Gastroesophageal sphincter (tissue), 4 donors: ENCODE results near the gene KCNH1. TPM values are rescaled to one million over a fixed set of nuclear protein-coding genes. Genes with fewer than 3 reads are reported as not detected.

Experiments
- ATAC-seq: fragments of 150-250 bp; one replicate; pipeline ENCODE4 v1.9.1; 2016; ENCODE audit warnings: mild to moderate bottlenecking, moderate library complexity
- H3K27ac ChIP-seq, 4 donors: fragments of 200-600 bp; sonication (generic) in 3 of 4; 1 replicate in 3 of 4; 2 replicates in 1 of 4; pipeline ENCODE4 v1.5.1; 2016 to 2019
- H3K27me3 ChIP-seq: fragments of 200-600 bp; sonication (generic); one replicate; pipeline ENCODE4 v1.5.1; 2019
- H3K36me3 ChIP-seq, 2 donors: fragments of 200-600 bp; sonication (generic); one replicate each; pipeline ENCODE4 v1.5.1; 2019; ENCODE audit warnings: control low read depth in 1 of 2
- H3K4me1 ChIP-seq, 3 donors: fragments of 200-600 bp; sonication (generic); 1 replicate in 2 of 3; 2 replicates in 1 of 3; pipeline ENCODE4 v1.5.1; 2016 to 2019; ENCODE audit warnings: control low read depth in 2 of 3
- H3K4me3 ChIP-seq, 2 donors: fragments of 200-600 bp; sonication (generic); one replicate each; pipeline ENCODE4 v1.5.1; 2019; ENCODE audit warnings: mild to moderate bottlenecking in 1 of 2, moderate library complexity in 1 of 2
- H3K9me3 ChIP-seq, 3 donors: fragments of 200-600 bp; sonication (generic); one replicate each; pipeline ENCODE4 v1.5.1; 2017 to 2019; ENCODE audit warnings: control low read depth in 2 of 3
- CTCF ChIP-seq, 4 experiments: fragments of 200-600 bp in 2 of 4; fragments of 450-650 bp in 2 of 4; sonication (generic) in 1 of 4; IDR thresholded peaks; one replicate each; pipeline ENCODE4 v1.5.1; 2017 to 2019; ENCODE audit warnings: antibody characterized with exemption in 4 of 4, mild to moderate bottlenecking in 2 of 4, moderate library complexity in 2 of 4
- EP300 ChIP-seq: sonication (generic); formaldehyde crosslinking; IDR thresholded peaks from one replicate; pipeline ENCODE4 v1.6.1; 2017; ENCODE audit warnings: antibody characterized with exemption, mild to moderate bottlenecking
- POLR2A ChIP-seq, 2 donors: fragments of 450-650 bp; IDR thresholded peaks; one replicate each; pipeline ENCODE4 v1.6.1; 2017; ENCODE audit warnings: antibody characterized with exemption in 2 of 2, mild to moderate bottlenecking in 2 of 2, moderate library complexity in 1 of 2
- POLR2AphosphoS5 ChIP-seq: sonication (generic); formaldehyde crosslinking; IDR thresholded peaks from one replicate; pipeline ENCODE4 v1.6.1; 2017; ENCODE audit warnings: antibody characterized with exemption
- WGBS, 2 donors: methylation state at CpG; one replicate each; pipeline ENCODE4 v1.1.5; 2018; ENCODE audit warnings: low coverage in 1 of 2; 5-methylcytosine and 5-hydroxymethylcytosine counted together
- total RNA-seq, 4 donors: library from RNA; depleted of rRNA; stranded (reverse); fragments of >200 nt; gene quantifications; one replicate each; pipeline ENCODE4 v1.1.0, GENCODE V29; 2016

Gene KCNH1
- total RNA-seq, 4 donors from 2014 or later: 0.15 to 2.3 (median 1.2) TPM

- H3K4me3 ChIP-seq: no peak overlapping the region
- ATAC-seq: peak; percentile 75
Measured at GRCh38 chr1:210910020-210910575, 223.8 kb downstream of the KCNH1 start.

GRCh38 chr1:210908791-210909190, 225.2 kb downstream of the KCNH1 start:
- 47 to 48% methylated on average over 3 of the region's 3 CpGs for WGBS, 2 donors
- Histone ChIP-seq H3K27ac (no peak overlapping the region), H3K36me3 (no peaks in the 10 kb centered on the region), H3K4me1 (no peaks in the 10 kb centered on the region), H3K27me3 (peaks cover 10% of the 10 kb centered on the region), H3K4me3 (no peak overlapping the region), H3K9me3 (no peaks in the 10 kb centered on the region)
- TF ChIP-seq POLR2A (IDR thresholded peaks at IDR 0.05): no peak
- no peak for TF ChIP-seq EP300
- no peak for TF ChIP-seq CTCF (IDR thresholded peaks at IDR 0.05)
- TF ChIP-seq POLR2AphosphoS5: no peak
- no peak for ATAC-seq

More at GRCh38 chr1:210910020-210910575, 223.8 kb downstream of the KCNH1 start:
- no peaks in the 10 kb centered on the region for H3K4me1 ChIP-seq
- H3K36me3 ChIP-seq: no peaks in the 10 kb centered on the region
- 29 to 48% methylated on average over 2 of the region's 2 CpGs for WGBS, 2 donors
- H3K27me3 ChIP-seq: peaks cover 10% of the 10 kb centered on the region
- H3K9me3 ChIP-seq: no peaks in the 10 kb centered on the region
- no peak for TF ChIP-seq EP300
- no peak for TF ChIP-seq POLR2AphosphoS5
- TF ChIP-seq POLR2A (IDR thresholded peaks at IDR 0.05): no peak
- TF ChIP-seq CTCF (IDR thresholded peaks at IDR 0.05): no peak
- H3K27ac ChIP-seq: no peak overlapping the region

- Histone ChIP-seq H3K4me1 (no peaks in the 10 kb centered on the region), H3K27me3 (peaks cover 10% of the 10 kb centered on the region), H3K9me3 (no peaks in the 10 kb centered on the region), H3K36me3 (no peaks in the 10 kb centered on the region), H3K4me3 (no peak overlapping the region), H3K27ac (no peak overlapping the region)
- ATAC-seq: no peak
- WGBS, 2 donors: 17 to 45% methylated on average over 2 to 3 of the region's 5 CpGs
- no peak for TF ChIP-seq POLR2AphosphoS5
- TF ChIP-seq CTCF (IDR thresholded peaks at IDR 0.05): no peak
- TF ChIP-seq POLR2A (IDR thresholded peaks at IDR 0.05): no peak
- no peak for TF ChIP-seq EP300
Measured at GRCh38 chr1:210908257-210908656, 225.7 kb downstream of the KCNH1 start.

GRCh38 chr1:210907251-210907805, 226.6 kb downstream of the KCNH1 start:
- Histone ChIP-seq H3K27ac (no peak overlapping the region), H3K36me3 (no peaks in the 10 kb centered on the region), H3K4me1 (no peaks in the 10 kb centered on the region), H3K9me3 (no peaks in the 10 kb centered on the region), H3K4me3 (no peak overlapping the region), H3K27me3 (peaks cover 10% of the 10 kb centered on the region)
- TF ChIP-seq POLR2AphosphoS5 (no peak), EP300 (no peak), CTCF (IDR thresholded peaks at IDR 0.05) (no peak), POLR2A (IDR thresholded peaks at IDR 0.05) (no peak)
- no peak for ATAC-seq
- 47 to 60% methylated on average over 1 of the region's 1 CpG for WGBS, 2 donors

- no peak overlapping the region for H3K4me3 ChIP-seq
- WGBS, 2 donors: 50 to 57% methylated on average over 2 to 5 of the region's 7 CpGs
- no peaks in the 10 kb centered on the region for H3K36me3 ChIP-seq
- no peak for ATAC-seq
- H3K9me3 ChIP-seq: no peaks in the 10 kb centered on the region
- H3K27me3 ChIP-seq: peaks cover 10% of the 10 kb centered on the region
- no peak overlapping the region for H3K27ac ChIP-seq
- TF ChIP-seq EP300 (no peak), POLR2AphosphoS5 (no peak), POLR2A (IDR thresholded peaks at IDR 0.05) (no peak), CTCF (IDR thresholded peaks at IDR 0.05) (no peak)
- no peaks in the 10 kb centered on the region for H3K4me1 ChIP-seq
Measured at GRCh38 chr1:210905944-210906453, 227.9 kb downstream of the KCNH1 start.
